A673 (cell line): Measurements from ENCODE around the gene NAXD. TPM values are rescaled to one million over a fixed set of nuclear protein-coding genes. Genes with fewer than 3 reads are reported as not detected.

ENCODE experiments used
- BruUV-seq: library from RNA; stranded (reverse); fragments of 400-500 nt; replicated peaks from 2 replicates; lab custom pipeline; 2021; lab: Mats Ljungman, UMichigan
- CTCF ChIA-PET: fragments of 300-600 bp; sonication (Branson Sonifier 250); formaldehyde crosslinking; loops from one replicate; lab custom pipeline; 2022; ENCODE audit warnings: antibody characterized with exemption; lab: Charles Lee
- POLR2A ChIA-PET: fragments of 300-600 bp; sonication (Branson Sonifier 250); formaldehyde crosslinking; loops from one replicate; lab custom pipeline; 2022; ENCODE audit warnings: antibody characterized with exemption; ENCODE audit not compliant: low non-redundant PET; lab: Charles Lee
- DNase-seq: peaks from one replicate; pipeline ENCODE4 v3.0.0-alpha.2; 2015; ENCODE audit warnings: low spot score
- H3K27ac ChIP-seq: fragments of 200-600 bp; sonication (generic); 2 replicates; pipeline ENCODE4 v1.5.1; 2016; ENCODE audit warnings: mixed run types, low read depth, mild to moderate bottlenecking, mixed read lengths, antibody characterized with exemption, low read length; ENCODE audit not compliant: poor library complexity, severe bottlenecking
- H3K27me3 ChIP-seq: fragments of 200-600 bp; sonication (generic); replicated peaks from 2 replicates; pipeline ENCODE4 v1.6.1; 2017; ENCODE audit warnings: mixed run types, low read depth, mild to moderate bottlenecking, mixed read lengths, antibody characterized with exemption, low read length; ENCODE audit not compliant: insufficient read depth, poor library complexity
- H3K36me3 ChIP-seq: fragments of 200-600 bp; sonication (generic); 2 replicates; pipeline ENCODE4 v1.6.1; 2016; ENCODE audit warnings: mixed run types, mild to moderate bottlenecking, mixed read lengths, antibody characterized with exemption, low read length; ENCODE audit not compliant: insufficient read depth, poor library complexity, severe bottlenecking
- H3K4me1 ChIP-seq: fragments of 200-600 bp; sonication (generic); 2 replicates; pipeline ENCODE4 v1.6.1; 2017; ENCODE audit warnings: mixed run types, mild to moderate bottlenecking, mixed read lengths, antibody characterized with exemption, low read length; ENCODE audit not compliant: insufficient read depth, poor library complexity, severe bottlenecking
- H3K4me3 ChIP-seq: fragments of 200-600 bp; sonication (generic); 2 replicates; pipeline ENCODE4 v1.5.1; 2016; ENCODE audit warnings: low read depth, mixed run types, mild to moderate bottlenecking, mixed read lengths, low read length; ENCODE audit not compliant: poor library complexity, severe bottlenecking
- H3K9me3 ChIP-seq: fragments of 200-600 bp; sonication (generic); 2 replicates; pipeline ENCODE4 v1.6.1; 2016; ENCODE audit warnings: mixed run types, low read depth, mild to moderate bottlenecking, mixed read lengths, antibody characterized with exemption, low read length; ENCODE audit not compliant: poor library complexity, severe bottlenecking
- CTCF ChIP-seq: fragments of 300-800, 200-600 bp; sonication (generic); conservative IDR thresholded peaks from 2 replicates; pipeline ENCODE4 v1.5.1; 2017; ENCODE audit warnings: low read depth, mild to moderate bottlenecking, antibody characterized with exemption, low read length, moderate library complexity, mixed read lengths
- EZH2 ChIP-seq: fragments of 200-600 bp; sonication (generic); IDR thresholded peaks from 2 replicates; pipeline ENCODE4 v1.6.1; 2017; ENCODE audit warnings: borderline replicate concordance, low read depth, mild to moderate bottlenecking, mixed read lengths, antibody characterized with exemption, low read length; ENCODE audit not compliant: poor library complexity, severe bottlenecking
- intact Hi-C: fragments of 100-400 bp; cut with micrococcal nuclease; formaldehyde crosslinking; loops from one replicate; pipeline ENCODE4 v1.10.0; 2022; ENCODE audit not compliant: unreplicated experiment
- total RNA-seq: library from RNA; stranded (reverse); gene quantifications from 2 replicates; pipeline ENCODE4 v1.2.3, GENCODE V29; 2021

NAXD gene
- total RNA-seq, 1 experiment from 2014 or later, result 27.9 TPM

GRCh38 chr13:110663491-110663890 lies 48.1 kb downstream of the NAXD start:
- H3K27me3 ChIP-seq, result no peaks in the 10 kb centered on the region
- no peak for TF ChIP-seq CTCF
- TF ChIP-seq EZH2, result no peak
- no peak for DNase-seq
- no peak overlapping the region for H3K27ac ChIP-seq
- H3K4me1 ChIP-seq, result no peaks in the 10 kb centered on the region
- no TSS peak for BruUV-seq
- intact Hi-C loops, result no loop called here
- peaks cover 13% of the 10 kb centered on the region for H3K9me3 ChIP-seq
- ChIA-PET POLR2A (no interaction called here), CTCF (no interaction called here)
- H3K36me3 ChIP-seq, result peaks cover 67% of the 10 kb centered on the region
- no peak overlapping the region for H3K4me3 ChIP-seq

GRCh38 chr13:110664041-110664440 lies 48.7 kb downstream of the NAXD start:
- ChIA-PET POLR2A (no interaction called here), CTCF (no interaction called here)
- no peak for DNase-seq
- Histone ChIP-seq H3K9me3 (peaks cover 13% of the 10 kb centered on the region), H3K36me3 (peaks cover 72% of the 10 kb centered on the region), H3K4me3 (no peak overlapping the region), H3K4me1 (no peaks in the 10 kb centered on the region), H3K27ac (no peak overlapping the region), H3K27me3 (no peaks in the 10 kb centered on the region)
- TF ChIP-seq CTCF (no peak), EZH2 (no peak)
- no TSS peak for BruUV-seq
- intact Hi-C loops, result no loop called here

- H3K4me3 ChIP-seq, result no peak overlapping the region
- no peak for DNase-seq
- H3K4me1 ChIP-seq, result no peaks in the 10 kb centered on the region
- ChIA-PET CTCF (no interaction called here), POLR2A (no interaction called here)
- no peak overlapping the region for H3K27ac ChIP-seq
- peaks cover 13% of the 10 kb centered on the region for H3K9me3 ChIP-seq
- H3K27me3 ChIP-seq, result no peaks in the 10 kb centered on the region
- intact Hi-C loops, result no loop called here
- BruUV-seq, result no TSS peak
- TF ChIP-seq CTCF (no peak), EZH2 (no peak)
- H3K36me3 ChIP-seq, result peaks cover 77% of the 10 kb centered on the region
Measured at GRCh38 chr13:110664673-110665072, 49.3 kb downstream of the NAXD start.
